IMR-90 (cell line): Measurements from ENCODE around the gene UBE2M. TPM values are rescaled to one million over a fixed set of nuclear protein-coding genes. Genes with fewer than 3 reads are reported as not detected.

Source experiments
- ATAC-seq: fragments of 200-7000 bp; cut with Tn5 transposase; 2 replicates; pipeline ENCODE4 v1.9.1; 2020; ENCODE audit warnings: low read depth, mild to moderate bottlenecking, moderate library complexity
- BruUV-seq: library from RNA; stranded (reverse); fragments of 400-500 nt; replicated peaks from 2 replicates; lab custom pipeline; 2021; lab: Mats Ljungman, UMichigan
- CTCF ChIA-PET: fragments of 300-600 bp; formaldehyde crosslinking; extraction: SDS; loops from one replicate; lab custom pipeline; 2021; ENCODE audit warnings: antibody characterized with exemption; lab: Yijun Ruan, JAX
- POLR2A ChIA-PET: fragments of 300-600 bp; sonication (Branson Sonifier 250); formaldehyde crosslinking; loops from one replicate; lab custom pipeline; 2022; ENCODE audit warnings: antibody characterized with exemption; ENCODE audit not compliant: unreplicated experiment; lab: Charles Lee
- DNase-seq: peaks from one replicate; pipeline ENCODE4 v3.0.0; 2013
- H2AFZ ChIP-seq: replicated peaks from 2 replicates; pipeline ENCODE3; 2013; ENCODE audit warnings: low read length, mild to moderate bottlenecking; ENCODE audit not compliant: poor library complexity
- H2AK5ac ChIP-seq: 2 replicates; pipeline ENCODE4 v1.6.1; 2013; ENCODE audit warnings: low read depth, low read length, inconsistent platforms
- H2AK9ac ChIP-seq: replicated peaks from 2 replicates; pipeline ENCODE3; 2013; ENCODE audit warnings: mild to moderate bottlenecking, low read depth, low read length, moderate library complexity; ENCODE audit not compliant: poor library complexity
- H2BK120ac ChIP-seq: 2 replicates; pipeline ENCODE4 v1.6.1; 2013; ENCODE audit warnings: low read depth, low read length, inconsistent platforms
- H2BK15ac ChIP-seq: 3 replicates; pipeline ENCODE4 v1.6.1; 2013; ENCODE audit warnings: low read depth, low read length, inconsistent platforms
- H2BK20ac ChIP-seq: 2 replicates; pipeline ENCODE4 v1.6.1; 2013; ENCODE audit warnings: low read depth, mild to moderate bottlenecking, inconsistent platforms, low read length, moderate library complexity
- H2BK5ac ChIP-seq: 2 replicates; pipeline ENCODE4 v1.6.1; 2013; ENCODE audit warnings: mild to moderate bottlenecking, low read depth, low read length, inconsistent platforms; ENCODE audit not compliant: poor library complexity, severe bottlenecking
- H3K14ac ChIP-seq: replicated peaks from 2 replicates; pipeline ENCODE4 v1.6.1; 2013; ENCODE audit warnings: low read depth, low read length, inconsistent platforms
- H3K18ac ChIP-seq: 2 replicates; pipeline ENCODE4 v1.6.1; 2013; ENCODE audit warnings: low read depth, low read length, control low read depth
- H3K23ac ChIP-seq: 2 replicates; pipeline ENCODE4 v1.6.1; 2013; ENCODE audit warnings: low read depth, low read length, inconsistent platforms
- H3K27ac ChIP-seq: 2 replicates; pipeline ENCODE4 v1.5.1; 2013; ENCODE audit warnings: mild to moderate bottlenecking, control low read depth, low read length; ENCODE audit not compliant: insufficient read depth
- H3K27me3 ChIP-seq: 2 replicates; pipeline ENCODE4 v1.6.1; 2013; ENCODE audit warnings: low read length; ENCODE audit not compliant: control insufficient read depth, insufficient read depth
- H3K36me3 ChIP-seq: 2 replicates; pipeline ENCODE4 v1.6.1; 2013; ENCODE audit warnings: low read length, mixed read lengths; ENCODE audit not compliant: control insufficient read depth, insufficient read depth
- H3K4ac ChIP-seq: 2 replicates; pipeline ENCODE4 v1.6.1; 2013; ENCODE audit warnings: low read depth, low read length, inconsistent platforms
- H3K4me1 ChIP-seq: 2 replicates; pipeline ENCODE4 v1.6.1; 2013; ENCODE audit warnings: low read length, mixed read lengths; ENCODE audit not compliant: control insufficient read depth, insufficient read depth
- H3K4me2 ChIP-seq: 2 replicates; pipeline ENCODE4 v1.6.1; 2013; ENCODE audit warnings: low read depth, mild to moderate bottlenecking, control low read depth, low read length, moderate library complexity
- H3K4me3 ChIP-seq: 2 replicates; pipeline ENCODE4 v1.5.1; 2013; ENCODE audit warnings: low read depth, mild to moderate bottlenecking, control low read depth, low read length, moderate library complexity; ENCODE audit not compliant: insufficient read depth
- H3K56ac ChIP-seq: 2 replicates; pipeline ENCODE4 v1.6.1; 2013; ENCODE audit warnings: low read length, inconsistent platforms; ENCODE audit not compliant: insufficient read depth; ENCODE audit errors: extremely low read depth
- H3K79me1 ChIP-seq, 2 experiments: 2 replicates each; pipeline ENCODE4 v1.6.1; 2013; ENCODE audit warnings: low read length in 2 of 2, inconsistent platforms in 1 of 2, low read depth in 1 of 2
- H3K9ac ChIP-seq: 2 replicates; pipeline ENCODE4 v1.6.1; 2013; ENCODE audit warnings: low read depth, low read length, control low read depth
- H3K9me1 ChIP-seq: 2 replicates; pipeline ENCODE4 v1.6.1; 2013; ENCODE audit warnings: low read length, inconsistent platforms; ENCODE audit not compliant: insufficient read depth
- H3K9me3 ChIP-seq: 2 replicates; pipeline ENCODE4 v1.6.1; 2013; ENCODE audit warnings: low read length; ENCODE audit not compliant: control insufficient read depth, insufficient read depth
- H4K20me1 ChIP-seq: 2 replicates; pipeline ENCODE4 v1.6.1; 2013; ENCODE audit warnings: low read length, inconsistent platforms; ENCODE audit not compliant: insufficient read depth
- H4K5ac ChIP-seq: 2 replicates; pipeline ENCODE4 v1.6.1; 2013; ENCODE audit warnings: mild to moderate bottlenecking, low read depth, low read length, control low read depth
- H4K8ac ChIP-seq, 2 experiments: 2 replicates each; pipeline ENCODE4 v1.6.1; 2013; ENCODE audit warnings: low read depth in 2 of 2, low read length in 2 of 2, control low read depth in 1 of 2, inconsistent platforms in 1 of 2
- H4K91ac ChIP-seq: 2 replicates; pipeline ENCODE4 v1.6.1; 2013; ENCODE audit warnings: low read depth, low read length, inconsistent platforms; ENCODE audit not compliant: insufficient read depth
- CTCF ChIP-seq: conservative IDR thresholded peaks from 2 replicates; pipeline ENCODE4 v1.5.1; 2012; ENCODE audit warnings: mild to moderate bottlenecking, low read depth, low read length, improper control_type of control experiment
- RAD21 ChIP-seq: IDR thresholded peaks from 2 replicates; pipeline ENCODE4 v1.6.1; 2012; ENCODE audit warnings: low read length, improper control_type of control experiment
- RCOR1 ChIP-seq: IDR thresholded peaks from 2 replicates; pipeline ENCODE4 v1.6.1; 2012; ENCODE audit warnings: mild to moderate bottlenecking, low read length, improper control_type of control experiment; ENCODE audit not compliant: insufficient replicate concordance
- WGBS, 2 experiments: methylation state at CpG; one replicate each; pipeline versions ENCODE4 v1.1.5 to v1.1.7; 2013; ENCODE audit warnings: missing lambda C conversion rate in 2 of 2; ENCODE audit not compliant: insufficient read length in 1 of 2; ENCODE audit errors: extremely low coverage in 2 of 2; 5-methylcytosine and 5-hydroxymethylcytosine counted together
- dilution Hi-C: fragments of 300-500 bp; cut with HindIII; formaldehyde crosslinking; loops from one replicate; pipeline ENCODE4 v1.14.3; 2018; ENCODE audit warnings: low sequenced_read_pairs; ENCODE audit not compliant: unreplicated experiment
- in situ Hi-C: fragments of 300-500 bp; cut with MboI; formaldehyde crosslinking; loops from 3 replicates; pipeline ENCODE4 v1.14.3; 2019; ENCODE audit warnings: low sequenced_read_pairs, inconsistent platforms, mixed read lengths
- intact Hi-C: fragments of 100-400 bp; cut with micrococcal nuclease; formaldehyde crosslinking; loops from 2 replicates; pipeline ENCODE4 v1.10.0; 2022
- polyA plus RNA-seq, 3 experiments: library from polyadenylated mRNA; depleted of rRNA; stranded (reverse); fragments of >200 nt; gene quantifications; 2 replicates each; pipeline ENCODE4 v1.2.3, GENCODE V29; 2012; ENCODE audit warnings: low replicate concordance in 1 of 3
- total RNA-seq: library from RNA; depleted of rRNA; stranded (reverse); fragments of >200 nt; gene quantifications from 2 replicates; pipeline ENCODE4 v1.2.3, GENCODE V29; 2012
- TF ChIP-seq, protein P1 (sequence below): fragments of 150-350 bp; IDR thresholded peaks from 2 replicates; pipeline ENCODE4 v1.6.1; 2016; ENCODE audit warnings: low read depth, mild to moderate bottlenecking, low read length, moderate library complexity, borderline replicate concordance

Gene UBE2M
- total and polyA plus RNA-seq, 2 of the 4 experiments (the other 2 are of a cell fraction): 55.9 to 66.6 TPM

DNA sequence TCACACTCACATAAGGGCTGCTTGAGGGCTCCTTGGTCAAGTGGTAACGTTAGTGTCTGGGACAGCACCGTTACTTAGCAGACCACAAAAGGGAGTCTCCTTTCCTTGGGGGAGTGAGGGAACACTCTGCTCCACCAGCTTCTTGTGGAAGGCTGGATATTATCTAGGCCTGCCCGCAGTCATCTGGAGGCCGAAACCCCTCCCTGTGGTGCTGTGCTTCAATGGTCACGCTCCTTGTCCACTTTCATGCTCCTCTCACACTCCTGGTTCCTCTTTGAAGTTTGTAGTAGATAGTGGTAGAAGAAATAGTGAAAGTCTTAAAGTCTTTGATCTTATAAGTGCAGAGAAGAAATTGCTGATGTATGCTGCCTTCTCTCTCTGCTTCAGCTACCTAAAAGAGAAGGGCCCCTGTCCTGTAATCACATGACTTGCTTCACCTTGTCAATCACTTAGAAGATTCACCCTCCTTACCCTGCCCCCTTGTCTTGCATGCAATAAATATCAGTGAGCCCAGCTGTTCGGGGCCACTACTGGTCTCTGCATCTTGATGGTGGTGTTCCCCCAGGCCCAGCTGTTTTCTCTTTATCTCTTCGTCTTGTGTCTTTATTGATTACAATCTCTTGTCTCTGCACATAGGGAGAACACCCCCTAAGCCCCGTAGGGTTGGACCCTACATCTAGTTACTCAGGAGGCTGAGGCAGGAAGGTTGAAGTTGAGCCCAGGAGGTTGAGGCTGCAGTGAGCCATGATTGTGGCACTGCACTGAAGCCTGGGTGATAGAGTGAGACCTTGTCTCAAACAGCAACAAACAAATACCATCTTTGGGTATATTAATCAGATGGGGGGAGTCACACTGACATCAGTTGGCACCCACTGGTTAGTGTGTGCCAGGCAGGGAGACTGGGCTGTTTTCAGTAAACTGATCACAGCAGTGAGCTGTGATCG is 26.4 kb upstream of the UBE2M start:
- no peak for ATAC-seq
- H3K14ac ChIP-seq: peak overlapping the region; percentile 60
- in situ Hi-C loops: no loop called here

More for the DNA sequence above, 26.4 kb upstream of the UBE2M start:
- Histone ChIP-seq H3K23ac (no peak overlapping the region), H2BK15ac (no peak overlapping the region), H2AK5ac (peak overlapping the region; percentile 82; the same call in 1 of the 2 replicates), H3K4me1 (peaks cover 19% of the 10 kb centered on the region), H3K79me1 (peaks cover 12 to 63% of the 10 kb centered on the region in 2 experiments), H2AFZ (no peak overlapping the region), H3K9me3 (no peaks in the 10 kb centered on the region), H2BK120ac (peak overlapping the region; percentile 30), H3K27ac (no peak overlapping the region), H4K91ac (peak overlapping the region; percentile 17; the same call in 1 of the 2 replicates), H4K20me1 (peaks cover 19% of the 10 kb centered on the region), H4K8ac (peak overlapping the region in 1 of 2 experiments; percentile 63; a peak in 2 of 4 replicates), H2AK9ac (no peak overlapping the region), H3K4ac (peak overlapping the region; percentile 71), H3K56ac (no peak overlapping the region), H3K9me1 (peaks cover 26% of the 10 kb centered on the region), H2BK20ac (peak overlapping the region; percentile 27; the same call in 1 of the 2 replicates), H3K36me3 (peaks cover 13% of the 10 kb centered on the region), H3K27me3 (no peaks in the 10 kb centered on the region), H3K18ac (peak overlapping the region; percentile 1; the same call in 1 of the 2 replicates), H3K4me3 (no peak overlapping the region), H3K4me2 (no peak overlapping the region), H3K9ac (no peak overlapping the region), H4K5ac (no peak overlapping the region), H2BK5ac (peak overlapping the region; percentile 46)
- TF ChIP-seq, protein P1, sequence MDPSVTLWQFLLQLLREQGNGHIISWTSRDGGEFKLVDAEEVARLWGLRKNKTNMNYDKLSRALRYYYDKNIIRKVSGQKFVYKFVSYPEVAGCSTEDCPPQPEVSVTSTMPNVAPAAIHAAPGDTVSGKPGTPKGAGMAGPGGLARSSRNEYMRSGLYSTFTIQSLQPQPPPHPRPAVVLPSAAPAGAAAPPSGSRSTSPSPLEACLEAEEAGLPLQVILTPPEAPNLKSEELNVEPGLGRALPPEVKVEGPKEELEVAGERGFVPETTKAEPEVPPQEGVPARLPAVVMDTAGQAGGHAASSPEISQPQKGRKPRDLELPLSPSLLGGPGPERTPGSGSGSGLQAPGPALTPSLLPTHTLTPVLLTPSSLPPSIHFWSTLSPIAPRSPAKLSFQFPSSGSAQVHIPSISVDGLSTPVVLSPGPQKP: no peak
- TF ChIP-seq RCOR1 (no peak), CTCF (no peak), RAD21 (no peak)
- no peak for DNase-seq
- ChIA-PET CTCF (no interaction called here), POLR2A (no interaction called here)
- dilution Hi-C loops (no loop called here), intact Hi-C loops (no loop called here)
- WGBS, 2 experiments: 100% methylated on average over 1 of the region's 9 CpGs; no CpG with 5 or more reads in 1 of the 2 experiments
- BruUV-seq: no TSS peak
